Measurements from ENCODE around the gene FAM168A. TPM values are rescaled to one million over a fixed set of nuclear protein-coding genes. Genes with fewer than 3 reads are reported as not detected.

The FAM168A gene
- 11.5 to 16.0 TPM (median 14.2 TPM) in 5 replicates for total RNA-seq (2022; extraction: Qiagen RNA extraction; ENCODE audit: low read depth)

DNA sequence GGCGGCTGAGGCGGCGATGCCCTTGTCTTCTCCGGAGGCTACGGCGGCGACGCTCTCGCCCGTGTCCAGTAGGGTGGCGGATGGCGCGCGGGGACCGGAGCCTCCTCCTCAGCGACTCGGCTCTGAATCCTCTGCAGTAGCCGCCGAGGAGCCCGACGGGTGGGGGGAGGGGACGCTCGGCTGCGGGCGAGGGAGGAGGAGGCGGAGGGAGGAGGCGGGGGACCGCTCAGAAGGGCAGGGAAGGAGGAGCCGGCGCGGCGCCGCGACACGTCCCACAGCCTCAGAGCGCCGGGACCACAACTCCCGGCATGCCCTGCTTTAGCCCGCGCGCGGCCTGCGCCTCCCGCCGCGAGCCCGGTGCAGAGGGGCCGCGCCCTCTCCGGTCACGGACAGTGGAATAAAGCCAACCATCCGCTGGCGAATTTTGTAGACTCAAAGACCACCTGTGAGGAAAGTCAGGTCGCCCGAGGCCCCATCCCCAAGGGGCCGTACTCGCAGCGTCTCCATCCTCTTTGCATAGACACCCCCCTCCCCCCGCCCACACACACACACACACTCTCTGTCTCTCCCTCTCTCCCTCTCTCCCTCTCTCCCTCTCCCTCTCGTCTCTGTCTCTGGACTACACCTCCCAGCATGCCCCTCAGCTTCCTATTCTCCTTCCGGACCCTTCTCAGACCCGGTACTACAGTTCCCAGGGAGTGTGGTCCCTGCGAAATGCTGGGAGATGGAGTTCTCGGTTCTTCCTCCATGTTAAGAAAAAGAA lies at the start of gene FAM168A:
TSS of gene FAM168A (minus strand) at position 157 of the 763 bp plus-strand sequence. CDS start 129,638 bp downstream, outside the sequence.

DNA sequence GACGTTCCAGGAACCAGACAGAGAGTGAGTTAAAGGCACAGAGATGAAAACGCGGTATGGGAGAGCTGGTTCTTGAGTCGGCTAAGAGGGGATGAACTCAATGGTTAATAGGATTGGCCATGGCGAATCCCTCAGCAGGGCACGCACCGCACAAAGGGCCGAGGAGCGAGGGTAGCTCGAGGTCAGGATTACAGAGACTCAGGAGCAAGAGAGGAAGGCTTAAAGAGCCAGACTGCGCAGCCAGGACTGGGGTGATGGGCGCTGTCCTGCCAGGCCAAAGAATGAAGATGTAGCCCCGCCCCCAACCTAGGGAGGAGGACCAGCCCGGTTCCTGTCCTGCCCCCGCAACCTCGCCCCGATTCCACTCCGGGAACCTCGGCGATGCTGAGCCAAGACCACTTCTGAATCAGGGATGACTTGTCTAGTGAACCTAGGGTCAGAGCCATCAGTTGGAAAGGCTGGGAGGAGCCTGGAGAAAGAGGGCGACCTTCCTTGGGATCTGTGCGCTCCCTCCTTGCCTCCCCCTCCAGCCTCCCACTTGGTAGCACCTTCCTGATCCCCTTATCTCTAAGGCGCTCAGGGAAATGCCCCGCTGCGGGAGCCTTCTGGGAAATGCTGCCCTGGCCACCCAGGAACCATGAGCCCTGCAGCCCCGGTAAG lies 48.2 kb upstream of the FAM168A start, which contains the start of gene PLEKHB1:
TSS of gene PLEKHB1 (plus strand) at position 610 of the 660 bp plus-strand sequence. CDS start at position 638, 28 bp downstream.

DNA sequence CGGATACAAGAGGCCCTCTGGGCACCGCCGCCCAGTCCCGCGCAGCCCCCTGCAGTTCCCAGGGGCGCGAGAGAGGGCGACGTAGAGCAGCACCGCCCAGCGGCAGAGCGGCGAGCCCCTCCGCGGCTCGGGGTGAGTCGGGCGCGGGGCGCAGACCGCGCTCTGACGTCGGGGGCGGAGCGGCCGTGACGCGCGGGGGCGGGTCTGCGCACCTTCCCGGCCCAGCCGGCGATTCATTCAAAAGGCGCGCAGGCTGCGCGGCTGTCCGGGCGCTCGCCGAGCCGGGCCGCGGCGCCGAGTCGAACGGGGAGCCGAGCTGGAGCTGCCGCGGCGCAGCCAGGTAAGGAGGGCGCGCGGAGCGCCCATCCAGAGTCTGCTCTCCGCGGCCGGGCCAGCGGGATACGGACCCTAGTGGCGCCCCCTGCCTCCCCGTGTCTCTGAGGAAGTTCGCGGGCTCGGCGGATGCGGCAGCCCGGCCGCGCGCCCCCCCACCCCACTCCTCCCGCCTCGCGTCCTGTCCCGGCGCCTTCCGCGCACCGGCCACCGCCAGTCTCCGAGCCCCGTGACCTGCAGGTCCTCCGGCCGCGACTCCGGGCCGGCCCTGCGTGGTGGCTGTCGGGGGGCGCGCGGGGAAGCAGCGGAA lies 221.6 kb downstream of the FAM168A start, which contains the start of gene RELT:
TSS of gene RELT (plus strand) at position 240 of the 643 bp plus-strand sequence. CDS start 12,738 bp downstream, outside the sequence.

Other genes starting within 250 kb of the FAM168A start
- gene RELT, start 221.7 kb downstream of the FAM168A start, total RNA-seq (2022; extraction: Qiagen RNA extraction; ENCODE audit: low read depth), result 7.2 to 10.6 TPM (median 10.3 TPM) in 5 replicates
- gene PLEKHB1, start 48.5 kb upstream of the FAM168A start, total RNA-seq (2022; extraction: Qiagen RNA extraction; ENCODE audit: low read depth), result 0.41 to 0.86 TPM (median 0.55 TPM) in 5 replicates
- 51.2 to 63.4 TPM (median 60.5 TPM) in 5 replicates for gene RAB6A, start 163.0 kb upstream of the FAM168A start, total RNA-seq (2022; extraction: Qiagen RNA extraction; ENCODE audit: low read depth)
- 44.9 to 58.6 TPM (median 51.8 TPM) in 5 replicates for gene MRPL48, start 189.8 kb upstream of the FAM168A start, total RNA-seq (2022; extraction: Qiagen RNA extraction; ENCODE audit: low read depth)